GM23338 (cell line): ENCODE data around the gene JAKMIP1.

Experiments used
- EZH2 ChIP-seq: fragments of 200-600 bp; sonication (generic); IDR thresholded peaks from one replicate; pipeline ENCODE4 v1.8.0; 2017; ENCODE audit warnings: antibody characterized with exemption, mild to moderate bottlenecking, low read depth; ENCODE audit not compliant: unreplicated experiment
- EZH2phosphoT487 ChIP-seq: fragments of 200-600 bp; sonication (generic); IDR thresholded peaks from one replicate; pipeline ENCODE4 v1.8.1; 2018; ENCODE audit warnings: antibody characterized with exemption; ENCODE audit not compliant: unreplicated experiment
- POLR2AphosphoS5 ChIP-seq: IDR thresholded peaks from 2 replicates; pipeline ENCODE4 v1.6.1; 2016; ENCODE audit warnings: antibody characterized with exemption, low read depth
- TF ChIP-seq, protein P1 (sequence below), 2 experiments: fragments of 200-600 bp in 1 of 2; sonication (generic) in 1 of 2; conservative IDR thresholded peaks; 2 replicates each; pipeline versions ENCODE4 v1.5.1 to v1.6.1; 2016 to 2017; ENCODE audit warnings: antibody characterized with exemption in 2 of 2, low read depth in 2 of 2, mild to moderate bottlenecking in 2 of 2, moderate library complexity in 1 of 2
- TF ChIP-seq, protein P2 (sequence below): IDR thresholded peaks from 2 replicates; pipeline ENCODE4 v1.6.1; 2016; ENCODE audit warnings: antibody characterized with exemption
- TF ChIP-seq, protein P3 (sequence below): IDR thresholded peaks from one replicate; pipeline ENCODE4 v1.6.1; 2018; ENCODE audit warnings: antibody characterized with exemption; ENCODE audit not compliant: unreplicated experiment

DNA sequence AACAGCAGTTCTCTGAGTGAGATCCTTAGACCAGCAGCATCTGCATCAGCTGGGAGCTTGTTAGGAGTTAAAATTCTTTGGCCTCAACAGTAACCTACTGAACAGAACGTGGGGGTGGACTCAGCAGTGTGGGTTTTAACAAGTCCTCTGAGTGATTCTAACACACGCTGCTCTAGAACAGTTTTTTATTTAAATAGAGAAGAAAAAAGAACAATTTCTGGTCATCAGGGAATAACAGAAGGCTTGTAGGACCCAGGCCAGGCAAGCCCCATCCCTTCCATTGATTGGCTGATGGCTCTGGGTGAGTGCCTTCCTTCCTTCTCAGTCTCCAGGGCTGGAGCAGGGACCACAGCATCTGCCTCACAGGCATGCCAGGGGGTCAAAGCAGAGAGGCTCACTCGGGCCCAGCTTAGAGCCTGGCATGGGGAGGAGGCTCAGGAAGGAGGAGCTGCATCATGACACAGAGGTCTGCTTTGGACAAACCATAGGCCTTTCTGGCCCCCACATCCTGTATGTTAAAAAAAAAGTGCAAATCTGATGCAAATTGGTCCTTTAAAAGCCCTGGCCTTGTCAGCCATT lies 56.7 kb downstream of the JAKMIP1 start:
- TF ChIP-seq EZH2: no peak
- TF ChIP-seq, protein P1, sequence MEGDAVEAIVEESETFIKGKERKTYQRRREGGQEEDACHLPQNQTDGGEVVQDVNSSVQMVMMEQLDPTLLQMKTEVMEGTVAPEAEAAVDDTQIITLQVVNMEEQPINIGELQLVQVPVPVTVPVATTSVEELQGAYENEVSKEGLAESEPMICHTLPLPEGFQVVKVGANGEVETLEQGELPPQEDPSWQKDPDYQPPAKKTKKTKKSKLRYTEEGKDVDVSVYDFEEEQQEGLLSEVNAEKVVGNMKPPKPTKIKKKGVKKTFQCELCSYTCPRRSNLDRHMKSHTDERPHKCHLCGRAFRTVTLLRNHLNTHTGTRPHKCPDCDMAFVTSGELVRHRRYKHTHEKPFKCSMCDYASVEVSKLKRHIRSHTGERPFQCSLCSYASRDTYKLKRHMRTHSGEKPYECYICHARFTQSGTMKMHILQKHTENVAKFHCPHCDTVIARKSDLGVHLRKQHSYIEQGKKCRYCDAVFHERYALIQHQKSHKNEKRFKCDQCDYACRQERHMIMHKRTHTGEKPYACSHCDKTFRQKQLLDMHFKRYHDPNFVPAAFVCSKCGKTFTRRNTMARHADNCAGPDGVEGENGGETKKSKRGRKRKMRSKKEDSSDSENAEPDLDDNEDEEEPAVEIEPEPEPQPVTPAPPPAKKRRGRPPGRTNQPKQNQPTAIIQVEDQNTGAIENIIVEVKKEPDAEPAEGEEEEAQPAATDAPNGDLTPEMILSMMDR (conservative IDR thresholded peaks at IDR 0.05; ENCODE audit: low read depth in 2 of 2): no peak
- no peak for TF ChIP-seq POLR2AphosphoS5
- TF ChIP-seq, protein P2, sequence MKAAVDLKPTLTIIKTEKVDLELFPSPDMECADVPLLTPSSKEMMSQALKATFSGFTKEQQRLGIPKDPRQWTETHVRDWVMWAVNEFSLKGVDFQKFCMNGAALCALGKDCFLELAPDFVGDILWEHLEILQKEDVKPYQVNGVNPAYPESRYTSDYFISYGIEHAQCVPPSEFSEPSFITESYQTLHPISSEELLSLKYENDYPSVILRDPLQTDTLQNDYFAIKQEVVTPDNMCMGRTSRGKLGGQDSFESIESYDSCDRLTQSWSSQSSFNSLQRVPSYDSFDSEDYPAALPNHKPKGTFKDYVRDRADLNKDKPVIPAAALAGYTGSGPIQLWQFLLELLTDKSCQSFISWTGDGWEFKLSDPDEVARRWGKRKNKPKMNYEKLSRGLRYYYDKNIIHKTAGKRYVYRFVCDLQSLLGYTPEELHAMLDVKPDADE: no peak
- TF ChIP-seq, protein P3, sequence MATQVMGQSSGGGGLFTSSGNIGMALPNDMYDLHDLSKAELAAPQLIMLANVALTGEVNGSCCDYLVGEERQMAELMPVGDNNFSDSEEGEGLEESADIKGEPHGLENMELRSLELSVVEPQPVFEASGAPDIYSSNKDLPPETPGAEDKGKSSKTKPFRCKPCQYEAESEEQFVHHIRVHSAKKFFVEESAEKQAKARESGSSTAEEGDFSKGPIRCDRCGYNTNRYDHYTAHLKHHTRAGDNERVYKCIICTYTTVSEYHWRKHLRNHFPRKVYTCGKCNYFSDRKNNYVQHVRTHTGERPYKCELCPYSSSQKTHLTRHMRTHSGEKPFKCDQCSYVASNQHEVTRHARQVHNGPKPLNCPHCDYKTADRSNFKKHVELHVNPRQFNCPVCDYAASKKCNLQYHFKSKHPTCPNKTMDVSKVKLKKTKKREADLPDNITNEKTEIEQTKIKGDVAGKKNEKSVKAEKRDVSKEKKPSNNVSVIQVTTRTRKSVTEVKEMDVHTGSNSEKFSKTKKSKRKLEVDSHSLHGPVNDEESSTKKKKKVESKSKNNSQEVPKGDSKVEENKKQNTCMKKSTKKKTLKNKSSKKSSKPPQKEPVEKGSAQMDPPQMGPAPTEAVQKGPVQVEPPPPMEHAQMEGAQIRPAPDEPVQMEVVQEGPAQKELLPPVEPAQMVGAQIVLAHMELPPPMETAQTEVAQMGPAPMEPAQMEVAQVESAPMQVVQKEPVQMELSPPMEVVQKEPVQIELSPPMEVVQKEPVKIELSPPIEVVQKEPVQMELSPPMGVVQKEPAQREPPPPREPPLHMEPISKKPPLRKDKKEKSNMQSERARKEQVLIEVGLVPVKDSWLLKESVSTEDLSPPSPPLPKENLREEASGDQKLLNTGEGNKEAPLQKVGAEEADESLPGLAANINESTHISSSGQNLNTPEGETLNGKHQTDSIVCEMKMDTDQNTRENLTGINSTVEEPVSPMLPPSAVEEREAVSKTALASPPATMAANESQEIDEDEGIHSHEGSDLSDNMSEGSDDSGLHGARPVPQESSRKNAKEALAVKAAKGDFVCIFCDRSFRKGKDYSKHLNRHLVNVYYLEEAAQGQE: no peak
- no peak for TF ChIP-seq EZH2phosphoT487
